ENCODE data around the gene TESMIN. TPM values are rescaled to one million over a fixed set of nuclear protein-coding genes. Genes with fewer than 3 reads are reported as not detected.

The TESMIN gene
- total RNA-seq, 1 experiment from 2014 or later: 8.0 TPM

- H3K27ac ChIP-seq (ENCODE audit: low read depth, low read length, poor library complexity, severe bottlenecking): no peak overlapping the region
- ChIA-PET POLR2A (ENCODE audit: low non-redundant PET) (no interaction called here), CTCF (no interaction called here)
- H3K36me3 ChIP-seq (ENCODE audit: insufficient read depth, low read length, poor library complexity, severe bottlenecking): no peaks in the 10 kb centered on the region
- no peaks in the 10 kb centered on the region for H3K9me3 ChIP-seq (ENCODE audit: low read depth, low read length, poor library complexity, severe bottlenecking)
- no peaks in the 10 kb centered on the region for H3K4me1 ChIP-seq (ENCODE audit: insufficient read depth, low read length, poor library complexity, severe bottlenecking)
- no TSS peak for BruUV-seq (replicated peaks)
- TF ChIP-seq EZH2 (IDR thresholded peaks at IDR 0.05; ENCODE audit: borderline replicate concordance, low read depth, low read length, poor library complexity, severe bottlenecking) (no peak), CTCF (conservative IDR thresholded peaks at IDR 0.05; ENCODE audit: low read depth, low read length) (no peak)
- no peak overlapping the region for H3K4me3 ChIP-seq (ENCODE audit: low read depth, low read length, poor library complexity, severe bottlenecking)
- no peak for DNase-seq (ENCODE audit: low spot score)
- H3K27me3 ChIP-seq (replicated peaks; ENCODE audit: insufficient read depth, low read depth, low read length, poor library complexity): no peaks in the 10 kb centered on the region
- intact Hi-C loops (cut with micrococcal nuclease; ENCODE audit: unreplicated experiment): no loop called here
Observed at GRCh38 chr11:68773521-68774193, 22.3 kb upstream of the TESMIN start.

- intact Hi-C loops (cut with micrococcal nuclease; ENCODE audit: unreplicated experiment): no loop called here
- H3K9me3 ChIP-seq (ENCODE audit: low read depth, low read length, poor library complexity, severe bottlenecking): no peaks in the 10 kb centered on the region
- no peaks in the 10 kb centered on the region for H3K4me1 ChIP-seq (ENCODE audit: insufficient read depth, low read length, poor library complexity, severe bottlenecking)
- H3K4me3 ChIP-seq (ENCODE audit: low read depth, low read length, poor library complexity, severe bottlenecking): no peak overlapping the region
- no peak for DNase-seq (ENCODE audit: low spot score)
- BruUV-seq (replicated peaks): no TSS peak
- POLR2A ChIA-PET (ENCODE audit: low non-redundant PET): no interaction called here
- H3K27ac ChIP-seq (ENCODE audit: low read depth, low read length, poor library complexity, severe bottlenecking): no peak overlapping the region
- TF ChIP-seq CTCF (conservative IDR thresholded peaks at IDR 0.05; ENCODE audit: low read depth, low read length) (no peak), EZH2 (IDR thresholded peaks at IDR 0.05; ENCODE audit: borderline replicate concordance, low read depth, low read length, poor library complexity, severe bottlenecking) (no peak)
- CTCF ChIA-PET: no interaction called here
- H3K27me3 ChIP-seq (replicated peaks; ENCODE audit: insufficient read depth, low read depth, low read length, poor library complexity): no peaks in the 10 kb centered on the region
- no peaks in the 10 kb centered on the region for H3K36me3 ChIP-seq (ENCODE audit: insufficient read depth, low read length, poor library complexity, severe bottlenecking)
Observed at GRCh38 chr11:68772936-68773335, 21.6 kb upstream of the TESMIN start.

- POLR2A ChIA-PET (ENCODE audit: low non-redundant PET): no interaction called here
- Histone ChIP-seq H3K4me1 (ENCODE audit: insufficient read depth, low read length, poor library complexity, severe bottlenecking) (no peaks in the 10 kb centered on the region), H3K36me3 (ENCODE audit: insufficient read depth, low read length, poor library complexity, severe bottlenecking) (no peaks in the 10 kb centered on the region), H3K27me3 (replicated peaks; ENCODE audit: insufficient read depth, low read depth, low read length, poor library complexity) (no peaks in the 10 kb centered on the region), H3K4me3 (ENCODE audit: low read depth, low read length, poor library complexity, severe bottlenecking) (no peak overlapping the region), H3K9me3 (ENCODE audit: low read depth, low read length, poor library complexity, severe bottlenecking) (no peaks in the 10 kb centered on the region), H3K27ac (ENCODE audit: low read depth, low read length, poor library complexity, severe bottlenecking) (no peak overlapping the region)
- no TSS peak for BruUV-seq (replicated peaks)
- TF ChIP-seq CTCF (conservative IDR thresholded peaks at IDR 0.05; ENCODE audit: low read depth, low read length): no peak
- no peak for TF ChIP-seq EZH2 (IDR thresholded peaks at IDR 0.05; ENCODE audit: borderline replicate concordance, low read depth, low read length, poor library complexity, severe bottlenecking)
- no peak for DNase-seq (ENCODE audit: low spot score)
- intact Hi-C loops (cut with micrococcal nuclease; ENCODE audit: unreplicated experiment): no loop called here
- CTCF ChIA-PET: interaction anchor here (0.6 kb wide), 1 partner anchor 92 kb away, joined by 3 read pairs; no protein-coding TSS in a partner anchor
Observed at GRCh38 chr11:68770781-68771180, 19.5 kb upstream of the TESMIN start.
